ENCODE data around the gene ABCC2.
"Not testable (repeated sequence)": the region's sequence is repeated elsewhere in the genome, so short reads cannot be mapped to it uniquely, and the experiment has no call there.

Gene ABCC2

GRCh38 chr10:99855479-99856071 is 73.1 kb downstream of the ABCC2 start:
- DNase-seq, result no peak

GRCh38 chr10:99858849-99859248 is 76.4 kb downstream of the ABCC2 start:
- no peak for DNase-seq

GRCh38 chr10:99859585-99859984 is 77.1 kb downstream of the ABCC2 start:
- no peak for DNase-seq

- DNase-seq, result no peak
Measured at GRCh38 chr10:99860466-99860865, 78.0 kb downstream of the ABCC2 start.

GRCh38 chr10:99863535-99864240 is 81.2 kb downstream of the ABCC2 start:
- not testable (repeated sequence) for DNase-seq

- not testable (repeated sequence) for DNase-seq
Measured at GRCh38 chr10:99867250-99867649, 84.8 kb downstream of the ABCC2 start.

GRCh38 chr10:99869581-99870122 is 87.2 kb downstream of the ABCC2 start:
- DNase-seq, result no peak

GRCh38 chr10:99870123-99870730 is 87.8 kb downstream of the ABCC2 start:
- no peak for DNase-seq

GRCh38 chr10:99872367-99873162 is 90.1 kb downstream of the ABCC2 start:
- DNase-seq, result no peak

- DNase-seq, result no peak
Measured at GRCh38 chr10:99873846-99874245, 91.4 kb downstream of the ABCC2 start.

- DNase-seq, result no peak
Measured at GRCh38 chr10:99874341-99875085, 92.1 kb downstream of the ABCC2 start.

GRCh38 chr10:99875473-99875872 is 93.0 kb downstream of the ABCC2 start:
- DNase-seq, result no peak

- DNase-seq, result no peak
Measured at GRCh38 chr10:99880080-99880835, 97.8 kb downstream of the ABCC2 start.

- no peak for DNase-seq
Measured at GRCh38 chr10:99881371-99881770, 98.9 kb downstream of the ABCC2 start.

- DNase-seq, result no peak
Measured at GRCh38 chr10:99883523-99883922, 101.1 kb downstream of the ABCC2 start.

- DNase-seq, result no peak
Measured at GRCh38 chr10:99888622-99889021, 106.2 kb downstream of the ABCC2 start.

GRCh38 chr10:99894613-99895012 is 112.2 kb downstream of the ABCC2 start:
- DNase-seq, result no peak

GRCh38 chr10:99895066-99895465 is 112.6 kb downstream of the ABCC2 start:
- DNase-seq, result not testable (repeated sequence)

- DNase-seq, result no peak
Measured at GRCh38 chr10:99895867-99896266, 113.4 kb downstream of the ABCC2 start.

Data from DMS79 treated with DMSO at 0.1 percent for 48 hours (cell line).